ENCODE results near the gene DBI. TPM values are rescaled to one million over a fixed set of nuclear protein-coding genes. Genes with fewer than 3 reads are reported as not detected.

DBI gene
- total RNA-seq, 1 donor from 2014 or later: 59.2 TPM

DNA sequence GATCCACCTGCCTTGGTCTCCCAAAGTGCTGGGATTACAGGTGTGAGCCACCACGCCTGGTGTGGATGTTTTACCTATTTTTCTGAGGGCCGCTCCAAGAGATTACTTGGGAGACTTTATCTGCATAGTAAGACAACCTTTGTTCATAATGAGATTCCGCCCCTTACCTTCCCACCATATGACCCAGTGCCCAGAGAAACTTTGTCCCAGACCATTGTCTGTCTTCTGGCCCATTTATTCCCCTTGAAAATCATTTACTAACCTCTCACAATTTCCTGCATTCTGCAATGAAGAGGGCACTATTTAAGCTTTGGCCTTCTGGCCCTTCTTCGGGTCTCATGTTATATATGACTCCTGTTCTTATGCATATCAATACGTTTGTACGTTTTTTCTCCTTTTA is 51.1 kb downstream of the DBI start:
- Mint-ChIP-seq H3K36me3 (ENCODE audit: unreplicated experiment) (no peaks in the 10 kb centered on the region), H3K9me3 (ENCODE audit: unreplicated experiment) (peaks cover 3% of the 10 kb centered on the region), H3K27me3 (ENCODE audit: unreplicated experiment) (peaks cover 67% of the 10 kb centered on the region), H3K4me1 (ENCODE audit: unreplicated experiment) (no peaks in the 10 kb centered on the region), H3K4me3 (ENCODE audit: unreplicated experiment) (no peak overlapping the region), H3K27ac (ENCODE audit: unreplicated experiment) (no peak overlapping the region)
- TF ChIP-seq, protein P1, sequence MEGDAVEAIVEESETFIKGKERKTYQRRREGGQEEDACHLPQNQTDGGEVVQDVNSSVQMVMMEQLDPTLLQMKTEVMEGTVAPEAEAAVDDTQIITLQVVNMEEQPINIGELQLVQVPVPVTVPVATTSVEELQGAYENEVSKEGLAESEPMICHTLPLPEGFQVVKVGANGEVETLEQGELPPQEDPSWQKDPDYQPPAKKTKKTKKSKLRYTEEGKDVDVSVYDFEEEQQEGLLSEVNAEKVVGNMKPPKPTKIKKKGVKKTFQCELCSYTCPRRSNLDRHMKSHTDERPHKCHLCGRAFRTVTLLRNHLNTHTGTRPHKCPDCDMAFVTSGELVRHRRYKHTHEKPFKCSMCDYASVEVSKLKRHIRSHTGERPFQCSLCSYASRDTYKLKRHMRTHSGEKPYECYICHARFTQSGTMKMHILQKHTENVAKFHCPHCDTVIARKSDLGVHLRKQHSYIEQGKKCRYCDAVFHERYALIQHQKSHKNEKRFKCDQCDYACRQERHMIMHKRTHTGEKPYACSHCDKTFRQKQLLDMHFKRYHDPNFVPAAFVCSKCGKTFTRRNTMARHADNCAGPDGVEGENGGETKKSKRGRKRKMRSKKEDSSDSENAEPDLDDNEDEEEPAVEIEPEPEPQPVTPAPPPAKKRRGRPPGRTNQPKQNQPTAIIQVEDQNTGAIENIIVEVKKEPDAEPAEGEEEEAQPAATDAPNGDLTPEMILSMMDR (IDR thresholded peaks at IDR 0.05): no peak
- DNase-seq (ENCODE audit: extremely low spot score, unreplicated experiment): no peak

DNA sequence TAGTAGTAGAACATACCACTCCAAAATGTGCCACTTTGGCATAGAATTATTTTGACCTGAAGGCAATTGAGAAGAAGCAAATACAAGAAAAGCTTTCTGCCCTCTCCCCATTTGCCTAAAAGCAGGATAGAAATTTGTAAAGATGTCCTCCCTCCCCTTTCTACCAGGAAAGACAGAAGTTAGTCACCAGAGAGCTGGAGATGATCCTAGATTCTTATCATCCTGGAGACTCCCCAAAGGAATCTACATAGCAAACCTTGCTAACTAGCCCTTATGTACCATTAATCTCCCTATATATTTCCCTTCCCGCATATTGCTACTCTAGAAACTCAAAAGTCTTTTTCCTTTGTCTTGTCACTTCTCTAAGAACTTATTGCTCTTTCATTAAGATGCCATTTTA is 52.3 kb downstream of the DBI start:
- Mint-ChIP-seq H3K4me1 (ENCODE audit: unreplicated experiment) (no peaks in the 10 kb centered on the region), H3K36me3 (ENCODE audit: unreplicated experiment) (no peaks in the 10 kb centered on the region), H3K9me3 (ENCODE audit: unreplicated experiment) (peaks cover 3% of the 10 kb centered on the region), H3K27me3 (ENCODE audit: unreplicated experiment) (peaks cover 67% of the 10 kb centered on the region), H3K4me3 (ENCODE audit: unreplicated experiment) (no peak overlapping the region), H3K27ac (ENCODE audit: unreplicated experiment) (no peak overlapping the region)
- no peak for DNase-seq (ENCODE audit: extremely low spot score, unreplicated experiment)
- TF ChIP-seq, protein P1 (IDR thresholded peaks at IDR 0.05): no peak

DNA sequence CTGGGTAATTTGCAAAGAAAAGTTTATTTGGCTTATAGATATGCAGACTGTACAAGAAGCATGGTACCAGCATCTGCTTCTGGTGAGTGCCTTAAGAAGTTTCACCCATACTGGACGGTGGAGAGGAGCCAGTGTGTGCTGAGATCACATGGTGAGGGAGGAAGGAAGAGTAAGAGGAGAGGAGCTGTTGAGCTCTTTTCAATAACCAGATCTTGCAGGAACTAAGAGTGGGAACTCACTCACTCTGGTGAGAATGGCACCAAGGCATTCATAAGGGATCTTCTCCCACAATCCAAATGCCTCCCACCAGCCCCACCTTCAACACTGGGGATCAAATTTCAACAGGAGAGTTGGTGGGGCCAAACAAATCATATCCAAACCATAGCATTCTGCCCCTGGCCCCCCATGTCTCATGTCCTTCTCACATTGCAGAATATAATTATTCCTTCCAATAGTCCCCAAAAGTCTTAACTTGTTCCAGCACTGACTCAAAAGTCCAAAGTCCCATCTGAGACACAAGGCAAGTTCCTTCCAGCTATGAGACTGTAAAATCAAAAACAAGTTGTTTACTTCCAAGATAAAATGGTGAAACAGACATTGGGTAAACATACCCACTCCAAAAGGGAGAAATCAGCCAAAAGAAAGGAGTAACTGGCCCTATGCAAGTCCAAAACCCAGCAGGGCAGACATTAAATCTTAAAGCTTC is 53.2 kb downstream of the DBI start:
- peaks cover 65% of the 10 kb centered on the region for H3K27me3 Mint-ChIP-seq (ENCODE audit: unreplicated experiment)
- no peak for DNase-seq (ENCODE audit: extremely low spot score, unreplicated experiment)
- no peaks in the 10 kb centered on the region for H3K36me3 Mint-ChIP-seq (ENCODE audit: unreplicated experiment)
- peaks cover 3% of the 10 kb centered on the region for H3K9me3 Mint-ChIP-seq (ENCODE audit: unreplicated experiment)
- H3K4me1 Mint-ChIP-seq (ENCODE audit: unreplicated experiment): no peaks in the 10 kb centered on the region
- no peak overlapping the region for H3K27ac Mint-ChIP-seq (ENCODE audit: unreplicated experiment)
- TF ChIP-seq, protein P1 (IDR thresholded peaks at IDR 0.05): no peak
- H3K4me3 Mint-ChIP-seq (ENCODE audit: unreplicated experiment): no peak overlapping the region

DNA sequence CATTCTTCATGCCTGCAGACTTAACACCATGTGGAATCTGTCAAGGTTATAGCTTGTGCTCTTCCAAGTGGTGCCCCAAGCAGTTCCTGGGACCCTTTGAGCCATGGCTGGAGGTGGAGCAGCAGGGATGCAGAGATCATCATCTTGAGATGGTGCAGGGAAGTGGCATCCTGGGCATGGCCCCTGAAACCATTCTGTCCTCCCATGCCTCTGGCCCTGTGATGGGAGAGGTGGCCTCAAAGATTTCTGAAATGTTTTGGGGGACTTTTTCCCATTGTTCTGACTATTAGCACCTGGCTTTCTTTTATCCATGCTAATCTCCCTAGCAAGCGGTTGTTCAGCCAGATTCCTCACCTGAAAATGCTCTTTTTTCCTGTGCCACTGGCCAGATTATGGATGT is 54.5 kb downstream of the DBI start:
- peaks cover 3% of the 10 kb centered on the region for H3K9me3 Mint-ChIP-seq (ENCODE audit: unreplicated experiment)
- no peak for DNase-seq (ENCODE audit: extremely low spot score, unreplicated experiment)
- H3K27ac Mint-ChIP-seq (ENCODE audit: unreplicated experiment): no peak overlapping the region
- no peaks in the 10 kb centered on the region for H3K4me1 Mint-ChIP-seq (ENCODE audit: unreplicated experiment)
- H3K36me3 Mint-ChIP-seq (ENCODE audit: unreplicated experiment): no peaks in the 10 kb centered on the region
- TF ChIP-seq, protein P1 (IDR thresholded peaks at IDR 0.05): no peak
- no peak overlapping the region for H3K4me3 Mint-ChIP-seq (ENCODE audit: unreplicated experiment)
- peaks cover 73% of the 10 kb centered on the region for H3K27me3 Mint-ChIP-seq (ENCODE audit: unreplicated experiment)

DNA sequence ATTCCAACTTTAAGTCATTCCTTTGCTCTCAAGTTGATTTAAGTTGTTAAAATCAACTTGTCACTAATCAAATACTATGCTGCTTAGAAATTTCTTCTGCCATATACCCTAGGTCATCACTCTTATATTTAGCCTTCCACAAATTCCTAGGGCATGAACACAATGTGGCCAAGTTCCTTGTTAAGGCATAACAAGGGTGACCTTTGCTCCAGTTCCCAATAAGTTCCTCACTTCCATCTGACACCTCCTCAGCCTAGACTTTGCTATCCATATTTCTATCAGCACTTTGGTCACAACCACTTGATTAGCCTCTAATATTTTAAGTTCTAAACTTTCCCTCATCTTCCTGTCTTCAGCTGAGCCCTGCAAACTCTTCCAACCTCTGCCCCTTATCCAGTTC is 55.0 kb downstream of the DBI start:
- H3K27me3 Mint-ChIP-seq (ENCODE audit: unreplicated experiment): peaks cover 74% of the 10 kb centered on the region
- no peaks in the 10 kb centered on the region for H3K36me3 Mint-ChIP-seq (ENCODE audit: unreplicated experiment)
- no peak overlapping the region for H3K27ac Mint-ChIP-seq (ENCODE audit: unreplicated experiment)
- TF ChIP-seq, protein P1 (IDR thresholded peaks at IDR 0.05): no peak
- DNase-seq (ENCODE audit: extremely low spot score, unreplicated experiment): no peak
- no peak overlapping the region for H3K4me3 Mint-ChIP-seq (ENCODE audit: unreplicated experiment)
- peaks cover 3% of the 10 kb centered on the region for H3K9me3 Mint-ChIP-seq (ENCODE audit: unreplicated experiment)
- no peaks in the 10 kb centered on the region for H3K4me1 Mint-ChIP-seq (ENCODE audit: unreplicated experiment)

Other genes with a start within 250 kb of the DBI start
- not detected in 2 replicates for gene C1QL2, start 208.2 kb upstream of the DBI start, total RNA-seq
- gene STEAP3, start 143.1 kb upstream of the DBI start, total RNA-seq: 19.3 and 22.7 TPM in 2 replicates
- 11.1 and 11.5 TPM in 2 replicates for gene C2orf76, start 143 bp upstream of the DBI start, total RNA-seq
- gene TMEM37, start 64.9 kb downstream of the DBI start, total RNA-seq: 0.21 and 0.40 TPM in 2 replicates
- gene SCTR, start 157.5 kb downstream of the DBI start, total RNA-seq: not detected in 2 replicates
- gene CFAP221, start 177.5 kb downstream of the DBI start, total RNA-seq: not detected in 2 replicates

All from osteocyte (in vitro differentiated cells).